ENCODE results near the gene RASL11B. TPM values are rescaled to one million over a fixed set of nuclear protein-coding genes. Genes with fewer than 3 reads are reported as not detected.

RASL11B gene
- total and polyA plus RNA-seq, 2 donors (not counting 3 experiments of a cell fraction or from before 2014, with no cell fraction given), result 0.83 TPM; not detected in 1

GRCh38 chr4:52874948-52875347, 12.8 kb downstream of the RASL11B start:
- intact Hi-C loops (cut with micrococcal nuclease) (no loop called here), dilution Hi-C loops (cut with MboI; ENCODE audit: extremely low pct_ligation_motif_present, low sequenced_read_pairs) (no loop called here)
- Histone ChIP-seq H3K4me1 (ENCODE audit: control insufficient read depth, extremely low read depth, insufficient read depth, low read length) (no peaks in the 10 kb centered on the region), H3K9me1 (replicated peaks; ENCODE audit: control insufficient read depth, extremely low read depth, insufficient read depth, low read length) (no peaks in the 10 kb centered on the region), H2AFZ (ENCODE audit: low read depth, low read length) (no peak overlapping the region), H3K27ac (ENCODE audit: insufficient read depth, low read depth, low read length) (no peak overlapping the region), H4K20me1 (replicated peaks; ENCODE audit: control insufficient read depth, extremely low read depth, insufficient read depth, low read length) (no peaks in the 10 kb centered on the region), H3K4me3 (replicated peaks in 1 of 3; ENCODE audit: insufficient read depth in 1 of 3, low read depth in 1 of 3, low read length in 3 of 3) (no peak overlapping the region), H3K36me3 (ENCODE audit: control insufficient read depth in 2 of 2, extremely low read depth in 1 of 2, insufficient read depth in 2 of 2, low read length in 2 of 2) (no peaks in the 10 kb centered on the region), H3K4me2 (ENCODE audit: insufficient read depth, low read length) (no peak overlapping the region), H3K9me3 (replicated peaks; ENCODE audit: control insufficient read depth, insufficient read depth, low read length) (no peaks in the 10 kb centered on the region), H3K9ac (replicated peaks; ENCODE audit: extremely low read depth, insufficient read depth, low read length) (no peak overlapping the region), H3K27me3 (ENCODE audit: control insufficient read depth in 2 of 2, insufficient read depth in 2 of 2, low read length in 2 of 2) (no peaks in the 10 kb centered on the region), H3K79me2 (ENCODE audit: control insufficient read depth, insufficient read depth, low read length) (no peaks in the 10 kb centered on the region)
- BruUV-seq (replicated peaks), result no TSS peak
- no peak for FAIRE-seq
- ChIA-PET CTCF (no interaction called here), POLR2A (no interaction called here)
- TF ChIP-seq, protein P1, sequence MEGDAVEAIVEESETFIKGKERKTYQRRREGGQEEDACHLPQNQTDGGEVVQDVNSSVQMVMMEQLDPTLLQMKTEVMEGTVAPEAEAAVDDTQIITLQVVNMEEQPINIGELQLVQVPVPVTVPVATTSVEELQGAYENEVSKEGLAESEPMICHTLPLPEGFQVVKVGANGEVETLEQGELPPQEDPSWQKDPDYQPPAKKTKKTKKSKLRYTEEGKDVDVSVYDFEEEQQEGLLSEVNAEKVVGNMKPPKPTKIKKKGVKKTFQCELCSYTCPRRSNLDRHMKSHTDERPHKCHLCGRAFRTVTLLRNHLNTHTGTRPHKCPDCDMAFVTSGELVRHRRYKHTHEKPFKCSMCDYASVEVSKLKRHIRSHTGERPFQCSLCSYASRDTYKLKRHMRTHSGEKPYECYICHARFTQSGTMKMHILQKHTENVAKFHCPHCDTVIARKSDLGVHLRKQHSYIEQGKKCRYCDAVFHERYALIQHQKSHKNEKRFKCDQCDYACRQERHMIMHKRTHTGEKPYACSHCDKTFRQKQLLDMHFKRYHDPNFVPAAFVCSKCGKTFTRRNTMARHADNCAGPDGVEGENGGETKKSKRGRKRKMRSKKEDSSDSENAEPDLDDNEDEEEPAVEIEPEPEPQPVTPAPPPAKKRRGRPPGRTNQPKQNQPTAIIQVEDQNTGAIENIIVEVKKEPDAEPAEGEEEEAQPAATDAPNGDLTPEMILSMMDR (IDR thresholded peaks at IDR 0.05; ENCODE audit: extremely low read depth in 1 of 2, insufficient read depth in 1 of 2, low read depth in 1 of 2, low read length in 2 of 2), result no peak
- DNase-seq (ENCODE audit: low read depth, low spot score), result no peak

DNA sequence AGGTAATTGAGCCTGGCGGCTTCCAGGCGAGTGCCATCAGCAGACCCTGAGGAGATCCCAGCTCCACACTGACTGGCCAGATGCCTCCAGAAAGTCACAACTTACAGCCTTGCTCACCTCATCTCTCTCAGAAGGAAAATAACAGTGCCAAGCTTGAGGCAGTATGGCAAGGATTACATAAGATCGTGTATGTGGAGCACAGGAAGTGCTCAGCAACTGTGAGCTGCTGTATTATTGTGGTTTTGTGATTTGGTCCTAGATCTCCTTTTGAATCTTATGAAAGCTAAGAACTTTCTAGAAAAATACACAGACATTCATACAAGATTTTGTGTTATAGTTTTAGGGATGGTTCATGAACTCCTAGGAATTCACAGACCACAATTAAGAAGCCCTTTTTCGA, 14.0 kb downstream of the RASL11B start:
- TF ChIP-seq POLR2A (IDR thresholded peaks at IDR 0.05; ENCODE audit: low read depth, low read length) (no peak), FOS (IDR thresholded peaks at IDR 0.05; ENCODE audit: borderline replicate concordance, insufficient read depth, low read length) (no peak), POLR2AphosphoS5 (IDR thresholded peaks at IDR 0.05; ENCODE audit: insufficient read depth, low read depth, low read length) (no peak), MAX (IDR thresholded peaks at IDR 0.05; ENCODE audit: insufficient read depth, insufficient read length) (no peak), GATA2 (IDR thresholded peaks at IDR 0.05; ENCODE audit: insufficient read depth, insufficient read length, low read depth, low read length) (no peak), JUN (IDR thresholded peaks at IDR 0.05; ENCODE audit: borderline replicate concordance, insufficient read depth, insufficient read length, low read depth) (no peak), MYC (IDR thresholded peaks at IDR 0.05; ENCODE audit: low read depth, low read length) (no peak), EZH2 (IDR thresholded peaks at IDR 0.05; ENCODE audit: borderline replicate concordance, low read depth, low read length, severe bottlenecking) (no peak)
- TF ChIP-seq, protein P1 (IDR thresholded peaks at IDR 0.05; ENCODE audit: extremely low read depth in 1 of 2, insufficient read depth in 1 of 2, low read depth in 1 of 2, low read length in 2 of 2), result no peak
- Histone ChIP-seq H3K4me3 (replicated peaks in 1 of 3; ENCODE audit: insufficient read depth in 1 of 3, low read depth in 1 of 3, low read length in 3 of 3) (no peak overlapping the region), H3K9me3 (replicated peaks; ENCODE audit: control insufficient read depth, insufficient read depth, low read length) (no peaks in the 10 kb centered on the region), H3K36me3 (ENCODE audit: control insufficient read depth in 2 of 2, extremely low read depth in 1 of 2, insufficient read depth in 2 of 2, low read length in 2 of 2) (no peaks in the 10 kb centered on the region), H3K79me2 (ENCODE audit: control insufficient read depth, insufficient read depth, low read length) (no peaks in the 10 kb centered on the region), H2AFZ (ENCODE audit: low read depth, low read length) (no peak overlapping the region), H3K9me1 (replicated peaks; ENCODE audit: control insufficient read depth, extremely low read depth, insufficient read depth, low read length) (no peaks in the 10 kb centered on the region), H3K27me3 (ENCODE audit: control insufficient read depth in 2 of 2, insufficient read depth in 2 of 2, low read length in 2 of 2) (no peaks in the 10 kb centered on the region), H3K27ac (ENCODE audit: insufficient read depth, low read depth, low read length) (no peak overlapping the region), H3K4me2 (ENCODE audit: insufficient read depth, low read length) (no peak overlapping the region), H4K20me1 (replicated peaks; ENCODE audit: control insufficient read depth, extremely low read depth, insufficient read depth, low read length) (no peaks in the 10 kb centered on the region), H3K9ac (replicated peaks; ENCODE audit: extremely low read depth, insufficient read depth, low read length) (no peak overlapping the region), H3K4me1 (ENCODE audit: control insufficient read depth, extremely low read depth, insufficient read depth, low read length) (no peaks in the 10 kb centered on the region)
- dilution Hi-C loops (cut with MboI; ENCODE audit: extremely low pct_ligation_motif_present, low sequenced_read_pairs) (no loop called here), intact Hi-C loops (cut with micrococcal nuclease) (no loop called here)
- DNase-seq (ENCODE audit: low read depth, low spot score) (no peak), FAIRE-seq (no peak)
- no TSS peak for BruUV-seq (replicated peaks)
- ChIA-PET POLR2A (no interaction called here), CTCF (interaction anchor here (0.7 to 1.1 kb wide), 2 partner anchors 9 to 455 kb away, joined by 3 to 5 read pairs; no protein-coding TSS in a partner anchor)
